HG03457 (cell line): ENCODE measurements around the gene LRWD1.

Source experiments
- ATAC-seq: cut with Tn5 transposase; IDR thresholded peaks from one replicate; pipeline ENCODE4 v1.9.1; 2021; ENCODE audit warnings: moderate number of reproducible peaks; ENCODE audit not compliant: unreplicated experiment

LRWD1 gene

GRCh38 chr7:102464577-102465280 lies at the start of gene LRWD1, which contains the start of gene ALKBH4:
Gene LRWD1 (plus strand): TSS chr7:102464984. CDS start chr7:102465081, 97 bp downstream.
Gene ALKBH4 (minus strand): TSS chr7:102464863. CDS start chr7:102464836, 27 bp downstream.
- peak; percentile 80 for ATAC-seq

DNA sequence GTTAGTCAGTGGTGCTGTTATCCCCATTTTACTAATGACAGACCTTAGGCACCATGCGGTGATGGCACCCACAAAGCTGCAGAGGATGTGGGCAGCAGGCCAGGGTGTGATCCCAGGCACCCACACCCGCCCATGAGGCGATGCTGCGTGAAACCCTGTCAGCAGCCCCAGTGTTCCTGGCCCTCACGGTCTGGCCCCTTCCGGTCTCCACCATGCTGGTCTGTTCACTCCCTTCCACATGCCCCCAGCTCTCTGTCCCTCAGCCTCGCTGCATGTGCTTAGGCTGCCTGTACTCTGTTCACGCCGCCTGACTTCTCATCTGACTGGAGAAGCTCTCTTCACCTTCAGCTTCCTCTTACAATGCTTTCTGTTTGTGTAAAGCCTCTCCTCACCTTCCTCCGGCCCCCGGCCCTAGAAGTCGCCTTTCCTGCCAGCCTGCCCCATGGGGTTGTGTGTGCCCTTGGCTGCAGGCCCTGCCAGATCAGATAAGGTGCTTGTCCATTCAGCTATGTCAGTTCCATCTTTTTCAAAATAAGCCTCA lies 49.0 kb upstream of the LRWD1 start:
- ATAC-seq = no peak

DNA sequence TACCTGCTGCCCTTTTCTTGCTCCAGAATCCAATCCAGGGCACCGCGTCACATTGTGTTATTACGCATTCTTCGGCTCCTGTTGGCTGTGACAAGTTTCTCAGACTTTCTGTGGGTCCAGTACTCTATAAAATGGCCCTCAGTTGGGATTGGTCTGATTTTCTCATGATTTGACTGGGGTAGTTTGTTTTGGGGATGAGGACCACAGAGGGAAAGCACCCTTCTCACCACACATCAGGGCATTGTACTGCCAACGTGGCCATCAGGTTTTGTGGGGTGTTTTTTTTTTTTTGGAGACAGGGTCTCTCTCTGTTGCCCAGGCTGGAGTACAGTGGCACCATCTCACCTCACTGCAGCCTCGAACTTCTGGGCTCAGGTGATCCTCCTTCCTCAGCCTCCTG lies 48.4 kb upstream of the LRWD1 start:
- no peak for ATAC-seq

DNA sequence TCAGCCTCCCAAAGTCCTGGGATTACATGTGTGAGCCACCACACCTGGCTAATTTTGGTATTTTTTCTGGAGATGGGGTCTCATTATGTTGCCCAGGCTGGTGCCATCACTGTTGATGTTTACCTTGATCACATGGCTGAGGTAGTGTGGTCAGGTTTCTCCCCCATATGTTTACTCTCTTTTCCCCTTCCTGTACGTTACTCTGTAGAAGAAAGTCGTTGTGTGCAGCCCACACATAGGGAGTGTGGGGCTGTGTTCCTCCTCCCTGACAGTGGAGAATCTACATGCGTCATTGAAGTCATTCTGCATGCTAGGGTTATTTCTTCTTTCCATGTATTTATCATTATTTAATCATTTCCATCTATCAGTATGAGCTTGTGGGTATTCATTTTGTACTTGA lies 47.7 kb upstream of the LRWD1 start:
- ATAC-seq = no peak

DNA sequence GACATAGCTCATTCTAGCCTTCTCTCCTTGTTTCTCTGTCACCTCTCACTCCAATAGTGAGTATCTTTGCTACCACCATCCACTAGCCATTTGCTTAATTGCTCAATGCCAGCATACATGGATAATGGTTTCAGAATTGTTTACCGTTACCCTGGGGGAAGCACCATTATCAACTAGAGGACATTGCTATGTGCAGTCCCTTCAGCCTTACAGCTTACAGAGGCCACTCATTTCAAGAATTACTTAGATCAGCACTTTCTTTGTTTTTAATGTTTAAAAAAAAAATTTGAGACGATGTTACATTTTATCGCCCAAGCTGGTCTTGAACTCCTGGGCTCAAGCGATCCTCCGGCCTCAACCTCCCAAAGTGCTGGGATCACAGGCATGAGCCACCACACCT lies 46.2 kb upstream of the LRWD1 start:
- no peak for ATAC-seq

- no peak for ATAC-seq
These were observed 43.0 kb upstream of the LRWD1 start for GRCh38 chr7:102421706-102422240.

- no peak for ATAC-seq
These were observed 40.6 kb upstream of the LRWD1 start for GRCh38 chr7:102424129-102424551.

- ATAC-seq = no peak
These were observed 40.0 kb upstream of the LRWD1 start for GRCh38 chr7:102424787-102425218.

DNA sequence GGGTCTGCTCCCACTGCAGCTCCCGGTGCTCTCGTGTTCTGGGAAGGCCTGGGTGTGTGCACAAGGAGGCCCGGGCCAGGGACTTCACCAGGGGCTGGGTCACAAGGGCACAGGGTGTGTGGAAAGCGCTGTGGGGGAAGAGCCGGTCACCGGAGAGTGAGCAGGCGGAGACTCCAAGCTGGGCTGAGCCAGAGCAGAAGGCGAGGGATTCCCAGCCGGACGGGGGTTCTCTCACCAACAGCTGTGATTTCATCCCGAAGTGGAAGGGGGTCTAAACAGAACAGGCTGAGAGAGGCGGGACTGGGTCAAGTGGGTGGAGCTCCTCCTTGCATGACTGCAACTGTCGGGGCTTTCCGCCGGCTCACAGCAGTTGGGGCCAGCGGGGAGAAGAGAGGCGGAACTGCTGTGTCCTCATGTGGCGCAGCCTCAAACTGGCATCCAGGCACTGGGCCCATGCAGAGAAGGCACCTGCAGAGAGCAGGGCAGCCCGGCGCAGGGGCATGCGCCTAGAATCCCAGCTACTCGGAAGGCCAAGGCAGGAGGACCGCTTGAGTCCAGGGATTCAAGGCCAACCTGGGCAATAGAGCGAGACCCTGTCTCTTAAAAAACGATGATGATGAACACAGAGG lies 39.0 kb upstream of the LRWD1 start:
- peak; percentile 52 for ATAC-seq

- peak; percentile 50 for ATAC-seq
These were observed 38.3 kb upstream of the LRWD1 start for GRCh38 chr7:102426268-102427018.

DNA sequence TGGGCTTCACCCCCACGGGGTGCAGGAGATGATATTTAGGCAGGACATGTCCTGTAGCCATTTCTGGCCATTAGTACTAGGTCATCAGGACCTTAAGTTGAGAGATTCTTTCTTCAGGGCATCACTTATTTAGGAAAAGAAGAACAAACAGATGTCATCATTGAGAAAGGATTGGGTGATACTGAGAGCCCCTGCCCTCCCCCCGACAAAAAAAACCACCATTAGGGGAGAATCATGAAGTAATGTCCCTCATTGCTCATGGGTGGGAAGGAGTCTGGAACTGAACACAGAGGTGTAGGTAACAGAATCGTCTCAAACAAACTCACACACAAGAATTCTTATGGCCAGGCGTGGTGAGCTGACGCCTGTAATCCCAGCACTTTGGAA lies 37.8 kb upstream of the LRWD1 start:
- no peak for ATAC-seq

GRCh38 chr7:102429141-102429899 lies 35.5 kb upstream of the LRWD1 start:
- no peak for ATAC-seq

GRCh38 chr7:102431617-102432298 lies 33.0 kb upstream of the LRWD1 start:
- no peak for ATAC-seq

- ATAC-seq = peak; percentile 24
These were observed 32.2 kb upstream of the LRWD1 start for GRCh38 chr7:102432442-102433218.

- ATAC-seq = peak; percentile 45
These were observed 31.4 kb upstream of the LRWD1 start, which contains the start of gene ORAI2 for GRCh38 chr7:102433219-102434038. Gene ORAI2 (plus strand): TSS chr7:102433575. CDS start chr7:102438957, 5,382 bp downstream.

GRCh38 chr7:102434039-102434486 lies 30.7 kb upstream of the LRWD1 start:
- ATAC-seq = no peak

DNA sequence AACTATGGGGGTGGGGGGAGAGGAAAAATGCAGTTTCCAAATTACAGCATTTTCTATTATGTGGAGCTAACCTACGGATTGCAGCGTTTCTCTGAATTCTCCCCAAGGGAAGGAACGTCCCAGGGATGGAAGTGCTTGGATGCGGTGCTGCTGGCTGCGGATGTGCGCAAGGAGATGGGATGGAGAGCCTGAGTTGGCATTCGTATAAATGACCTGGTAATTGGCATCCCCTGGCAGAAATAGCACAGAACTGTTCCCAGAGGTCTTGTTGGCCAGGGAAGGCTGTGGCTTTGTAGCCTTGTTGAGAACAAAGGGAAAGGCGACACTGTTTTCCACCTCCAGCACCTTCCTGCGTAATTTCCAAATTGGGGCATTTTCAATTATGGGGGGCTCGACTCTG lies 28.7 kb upstream of the LRWD1 start:
- ATAC-seq = no peak
